22Rv1 (cell line): Measurements from ENCODE around the gene SHE.

ENCODE experiments used
- ZFX ChIP-seq: fragments of 450-650 bp; IDR thresholded peaks from 2 replicates; pipeline ENCODE4 v1.6.1; 2017; ENCODE audit warnings: antibody characterized with exemption, borderline replicate concordance
- TF ChIP-seq, protein P1 (sequence below): fragments of 450-650 bp; IDR thresholded peaks from 2 replicates; pipeline ENCODE4 v1.5.1; 2017; ENCODE audit warnings: mild to moderate bottlenecking

DNA sequence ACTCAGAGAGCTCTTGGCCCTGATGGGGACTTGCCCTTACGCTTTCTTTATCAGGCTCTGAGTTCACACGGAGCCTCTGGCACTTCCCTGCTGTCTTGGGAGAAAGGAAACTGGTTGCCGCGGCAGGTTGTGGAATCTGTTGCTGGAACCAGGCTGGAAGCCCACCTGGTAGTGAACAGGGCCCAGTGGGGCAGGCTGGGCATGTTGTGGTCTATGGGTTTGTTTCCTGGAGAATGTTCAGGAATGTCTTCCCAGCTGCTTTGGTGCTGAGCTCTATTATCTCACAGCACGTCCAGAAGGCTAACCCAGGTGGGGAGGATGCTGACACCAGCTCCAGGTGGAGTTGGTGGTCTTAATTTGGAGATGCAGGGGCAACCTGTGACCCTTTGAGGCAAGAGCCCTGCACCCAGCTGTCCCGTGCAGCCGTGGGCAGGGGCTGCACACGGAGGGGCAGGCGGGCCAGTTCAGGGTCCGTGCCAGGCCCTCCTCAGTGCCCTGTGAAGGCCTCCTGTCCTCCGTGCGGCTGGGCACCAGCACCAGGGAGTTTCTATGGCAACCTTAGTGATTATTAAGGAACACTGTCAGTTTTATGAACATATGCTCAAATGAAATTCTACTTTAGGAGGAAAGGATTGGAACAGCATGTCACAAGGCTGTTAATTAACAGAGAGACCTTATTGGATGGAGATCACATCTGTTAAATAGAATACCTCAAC lies 33.5 kb downstream of the SHE start:
- TF ChIP-seq, protein P1, sequence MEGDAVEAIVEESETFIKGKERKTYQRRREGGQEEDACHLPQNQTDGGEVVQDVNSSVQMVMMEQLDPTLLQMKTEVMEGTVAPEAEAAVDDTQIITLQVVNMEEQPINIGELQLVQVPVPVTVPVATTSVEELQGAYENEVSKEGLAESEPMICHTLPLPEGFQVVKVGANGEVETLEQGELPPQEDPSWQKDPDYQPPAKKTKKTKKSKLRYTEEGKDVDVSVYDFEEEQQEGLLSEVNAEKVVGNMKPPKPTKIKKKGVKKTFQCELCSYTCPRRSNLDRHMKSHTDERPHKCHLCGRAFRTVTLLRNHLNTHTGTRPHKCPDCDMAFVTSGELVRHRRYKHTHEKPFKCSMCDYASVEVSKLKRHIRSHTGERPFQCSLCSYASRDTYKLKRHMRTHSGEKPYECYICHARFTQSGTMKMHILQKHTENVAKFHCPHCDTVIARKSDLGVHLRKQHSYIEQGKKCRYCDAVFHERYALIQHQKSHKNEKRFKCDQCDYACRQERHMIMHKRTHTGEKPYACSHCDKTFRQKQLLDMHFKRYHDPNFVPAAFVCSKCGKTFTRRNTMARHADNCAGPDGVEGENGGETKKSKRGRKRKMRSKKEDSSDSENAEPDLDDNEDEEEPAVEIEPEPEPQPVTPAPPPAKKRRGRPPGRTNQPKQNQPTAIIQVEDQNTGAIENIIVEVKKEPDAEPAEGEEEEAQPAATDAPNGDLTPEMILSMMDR, result no peak
- no peak for TF ChIP-seq ZFX
